BLaER1 treated with 17β-estradiol and CSF1 and Interleukin-3, amounts not matched to agents 10 nM and 100 nM (cell line): ENCODE data around the gene TCP10L.

ENCODE experiments used
- H3K27ac ChIP-seq, 11 experiments: shearing (Covaris generic); formaldehyde crosslinking; 2 replicates each; pipeline ENCODE4 v1.8.1; 2022
- H3K27me3 ChIP-seq, 11 experiments: shearing (Covaris generic); formaldehyde crosslinking; 2 replicates each; pipeline ENCODE4 v1.8.1; 2022
- H3K36me3 ChIP-seq, 11 experiments: shearing (Covaris generic); formaldehyde crosslinking; 2 replicates each; pipeline ENCODE4 v1.8.1; 2022
- H3K4me1 ChIP-seq, 10 experiments: shearing (Covaris generic); formaldehyde crosslinking; 2 replicates each; pipeline ENCODE4 v1.8.1; 2022
- H3K4me2 ChIP-seq, 11 experiments: shearing (Covaris generic); formaldehyde crosslinking; 2 replicates each; pipeline ENCODE4 v1.8.1; 2022
- H3K4me3 ChIP-seq, 10 experiments: shearing (Covaris generic); formaldehyde crosslinking; 2 replicates each; pipeline ENCODE4 v1.8.1; 2022
- H3K9ac ChIP-seq, 11 experiments: shearing (Covaris generic); formaldehyde crosslinking; 2 replicates each; pipeline ENCODE4 v1.8.1; 2022
- H3K9me3 ChIP-seq, 11 experiments: shearing (Covaris generic); formaldehyde crosslinking; replicated peaks in 1 of 11; 2 replicates each; pipeline ENCODE4 v1.8.1; 2022
- H4K20me1 ChIP-seq, 11 experiments: shearing (Covaris generic); formaldehyde crosslinking; 2 replicates each; pipeline ENCODE4 v1.8.1; 2022
- Cebpa-rat ChIP-seq, 11 experiments: shearing (Covaris generic); IDR thresholded peaks; 2 replicates each; pipeline ENCODE4 v1.8.1; 2022

TCP10L gene

DNA sequence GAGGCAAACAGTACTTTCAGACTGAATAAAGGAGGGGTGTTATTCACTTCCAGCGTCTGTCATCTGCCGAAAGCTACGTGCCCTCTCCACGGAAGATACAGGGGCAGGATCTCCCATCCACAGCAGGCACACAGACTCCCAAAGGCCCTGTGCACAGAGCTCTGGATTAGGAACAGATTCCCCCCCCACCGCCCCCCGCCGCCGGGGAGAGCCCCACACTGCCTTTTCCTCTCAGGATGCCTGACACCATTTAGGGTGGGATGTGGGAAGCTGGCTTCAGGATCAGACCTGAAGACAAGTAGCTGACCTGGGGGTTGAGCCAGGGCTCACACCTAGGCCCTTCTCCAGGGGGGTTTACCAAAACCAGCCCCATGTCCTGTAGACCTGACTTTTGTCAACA lies 8.4 kb upstream of the TCP10L start:
- Histone ChIP-seq H3K36me3 (peaks cover 5 to 25% (median 17%) of the 10 kb centered on the region in 11 experiments; a peak in 19 of 22 replicates), H3K4me3 (no peak overlapping the region), H3K9me3 (no peaks in the 10 kb centered on the region), H3K27me3 (no peaks in the 10 kb centered on the region), H3K4me2 (no peak overlapping the region), H3K27ac (no peak overlapping the region), H3K9ac (no peak overlapping the region), H3K4me1 (no peaks in the 10 kb centered on the region), H4K20me1 (no peaks in the 10 kb centered on the region; a peak in 1 of 22 replicates)
- TF ChIP-seq Cebpa-rat (IDR thresholded peaks at IDR 0.05), result no peak

DNA sequence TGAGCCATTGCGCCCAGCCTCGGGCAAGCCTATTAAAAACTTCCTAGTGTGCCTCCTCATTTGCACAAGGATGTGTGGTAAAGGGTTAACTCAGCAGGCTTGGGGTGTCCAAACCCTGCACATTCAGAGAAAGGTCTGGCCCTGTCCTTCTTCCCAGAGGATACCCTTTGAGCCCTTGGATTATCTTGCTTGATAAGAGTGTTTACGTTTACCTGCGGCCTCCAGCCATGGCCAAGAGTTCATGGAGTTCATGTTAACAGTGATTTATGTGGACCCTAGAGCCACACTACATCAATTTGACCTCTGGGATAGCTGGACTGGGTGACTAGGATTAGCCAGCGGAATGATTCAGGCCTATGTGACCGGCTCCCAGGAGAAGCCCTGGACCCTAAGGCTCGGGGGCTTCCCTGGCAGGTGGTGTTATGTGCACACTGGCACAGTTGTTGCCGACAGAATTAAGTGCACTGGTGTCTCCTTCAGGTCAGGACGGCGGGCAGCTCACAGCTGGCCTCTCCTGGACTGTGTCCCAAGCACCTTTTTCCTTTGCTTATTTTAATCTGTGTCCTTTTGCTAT lies 7.7 kb upstream of the TCP10L start:
- H3K4me2 ChIP-seq, result no peak overlapping the region
- no peaks in the 10 kb centered on the region for H3K27me3 ChIP-seq
- no peak overlapping the region for H3K9ac ChIP-seq
- no peak overlapping the region for H3K4me3 ChIP-seq
- TF ChIP-seq Cebpa-rat (IDR thresholded peaks at IDR 0.05), result no peak
- H3K27ac ChIP-seq, result no peak overlapping the region
- no peaks in the 10 kb centered on the region for H3K4me1 ChIP-seq
- no peaks in the 10 kb centered on the region; a peak in 1 of 22 replicates for H4K20me1 ChIP-seq
- peaks cover 5 to 18% (median 10%) of the 10 kb centered on the region in 11 experiments; a peak in 14 of 22 replicates for H3K36me3 ChIP-seq
- no peaks in the 10 kb centered on the region for H3K9me3 ChIP-seq

DNA sequence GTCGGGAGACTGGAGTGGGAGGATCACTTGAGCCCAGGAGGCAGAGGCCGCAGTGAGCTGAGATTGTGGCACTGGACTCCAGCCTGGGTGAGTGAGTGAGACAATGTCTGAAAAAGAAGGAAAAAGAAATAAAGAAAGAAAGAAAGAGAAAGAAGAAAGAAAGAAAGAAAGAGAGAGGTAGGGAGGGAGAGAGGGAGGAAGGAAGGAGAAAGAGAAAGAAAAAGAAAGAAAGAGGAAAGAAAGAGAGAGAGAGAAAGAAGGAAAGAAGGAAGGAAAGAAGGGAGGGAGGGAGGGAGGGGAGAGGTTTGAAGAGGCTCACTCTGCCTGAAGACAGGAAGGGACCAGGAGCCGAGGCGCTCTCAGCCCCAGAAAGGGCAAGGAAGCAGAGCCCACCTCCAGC lies 4.8 kb upstream of the TCP10L start:
- H3K27ac ChIP-seq, result no peak overlapping the region
- H3K4me2 ChIP-seq, result no peak overlapping the region
- no peaks in the 10 kb centered on the region; a peak in 1 of 22 replicates for H4K20me1 ChIP-seq
- no peaks in the 10 kb centered on the region for H3K27me3 ChIP-seq
- H3K9me3 ChIP-seq, result no peaks in the 10 kb centered on the region
- no peak overlapping the region for H3K9ac ChIP-seq
- no peak for TF ChIP-seq Cebpa-rat (IDR thresholded peaks at IDR 0.05)
- H3K4me3 ChIP-seq, result no peak overlapping the region
- H3K36me3 ChIP-seq, result peaks cover 0 to 7% (median 0%) of the 10 kb centered on the region in 11 experiments; a peak in 2 of 22 replicates
- H3K4me1 ChIP-seq, result no peaks in the 10 kb centered on the region

DNA sequence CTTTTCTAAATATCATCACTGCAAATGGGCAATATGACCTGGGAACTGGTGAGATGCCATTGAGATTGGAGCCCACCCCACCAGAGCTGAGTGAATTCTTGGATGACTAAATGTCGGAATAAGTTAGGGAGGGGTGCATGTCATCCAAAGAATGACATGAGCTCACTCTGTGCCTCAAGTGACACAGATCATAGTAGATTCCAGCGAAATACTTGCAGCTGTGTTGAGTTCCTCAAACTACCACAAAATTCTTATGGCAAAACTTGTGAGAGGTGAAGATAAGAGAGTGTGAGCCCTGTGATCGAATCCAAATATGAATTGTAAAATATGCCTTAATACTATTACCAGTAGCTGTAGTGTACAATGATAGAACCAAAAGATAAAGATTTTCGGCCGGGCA lies 2.3 kb upstream of the TCP10L start:
- Histone ChIP-seq H3K9ac (no peak overlapping the region), H3K36me3 (peaks cover 0 to 7% (median 0%) of the 10 kb centered on the region in 11 experiments; a peak in 2 of 22 replicates), H3K4me3 (no peak overlapping the region), H3K9me3 (no peaks in the 10 kb centered on the region), H3K4me1 (no peaks in the 10 kb centered on the region), H3K4me2 (no peak overlapping the region), H3K27ac (no peak overlapping the region), H4K20me1 (no peaks in the 10 kb centered on the region), H3K27me3 (no peaks in the 10 kb centered on the region)
- no peak for TF ChIP-seq Cebpa-rat (IDR thresholded peaks at IDR 0.05)

DNA sequence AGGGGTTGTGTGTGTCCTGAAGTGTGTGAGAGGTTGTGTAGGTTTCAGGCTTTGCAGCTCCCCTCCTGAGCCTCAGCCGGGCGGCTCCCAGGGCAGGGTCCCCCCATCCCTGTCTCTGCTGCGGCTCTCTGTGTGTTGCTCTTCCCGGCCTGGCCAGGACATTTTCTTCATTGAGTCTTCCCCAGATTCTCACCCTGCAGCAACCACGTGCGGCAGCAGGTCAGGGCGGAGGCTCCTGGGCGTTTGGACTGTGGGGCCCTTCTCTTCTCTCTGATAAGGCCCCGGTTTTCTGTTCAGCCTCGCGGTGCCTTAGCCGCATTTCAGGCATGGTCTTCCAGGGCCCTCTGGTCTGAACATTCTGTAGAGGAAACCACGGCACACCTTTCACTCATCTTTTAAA lies 1.8 kb upstream of the TCP10L start:
- H4K20me1 ChIP-seq, result no peaks in the 10 kb centered on the region
- H3K4me2 ChIP-seq, result no peak overlapping the region
- no peaks in the 10 kb centered on the region for H3K27me3 ChIP-seq
- H3K4me1 ChIP-seq, result no peaks in the 10 kb centered on the region
- H3K36me3 ChIP-seq, result peaks cover 0 to 7% (median 0%) of the 10 kb centered on the region in 11 experiments; a peak in 2 of 22 replicates
- TF ChIP-seq Cebpa-rat (IDR thresholded peaks at IDR 0.05), result no peak
- no peak overlapping the region for H3K9ac ChIP-seq
- no peak overlapping the region for H3K27ac ChIP-seq
- H3K9me3 ChIP-seq, result no peaks in the 10 kb centered on the region
- no peak overlapping the region for H3K4me3 ChIP-seq

DNA sequence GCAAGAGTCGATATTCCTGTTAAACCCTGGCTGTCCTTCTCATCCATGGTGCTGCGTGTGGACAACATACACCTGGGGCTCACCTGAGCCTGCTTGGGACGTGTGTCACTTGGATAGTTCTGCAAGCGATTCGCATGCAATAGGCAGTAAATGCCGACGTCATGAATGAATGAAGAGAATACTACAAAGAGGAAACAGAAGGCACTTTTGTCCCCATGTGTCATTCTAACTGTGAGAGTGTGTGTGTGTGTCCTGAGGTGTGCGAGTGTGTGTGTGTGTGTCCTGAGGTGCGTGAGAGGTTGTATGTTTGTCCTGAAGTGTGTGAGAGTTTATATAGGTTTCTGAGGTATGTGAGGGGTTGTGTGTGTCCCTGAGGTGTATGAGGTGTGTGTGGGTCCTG lies 647 bp upstream of the TCP10L start:
- no peak overlapping the region for H3K27ac ChIP-seq
- TF ChIP-seq Cebpa-rat (IDR thresholded peaks at IDR 0.05), result no peak
- H3K4me2 ChIP-seq, result no peak overlapping the region

DNA sequence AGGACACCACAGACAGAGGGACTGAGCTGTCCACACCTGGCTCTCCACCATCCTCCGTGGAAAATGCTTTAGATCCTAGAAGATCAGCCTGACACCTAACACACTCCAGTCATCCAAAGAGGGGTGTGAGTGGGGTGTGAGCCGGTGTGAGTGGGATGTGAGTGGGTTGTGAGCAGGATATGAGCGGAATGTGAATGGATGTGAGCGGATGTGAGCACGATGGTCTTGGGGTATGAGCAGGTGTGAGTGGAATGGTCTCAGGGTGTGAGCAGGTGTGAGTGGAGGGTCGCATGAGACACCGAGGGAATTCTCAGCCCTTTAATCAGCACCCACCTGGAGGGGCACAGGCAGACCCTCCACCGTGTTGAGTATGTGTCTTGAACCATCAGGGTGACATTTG lies 851 bp downstream of the TCP10L start:
- Histone ChIP-seq H3K4me3 (no peak overlapping the region), H3K36me3 (peaks cover 0 to 7% (median 0%) of the 10 kb centered on the region in 11 experiments; a peak in 2 of 22 replicates), H4K20me1 (no peaks in the 10 kb centered on the region; a peak in 1 of 22 replicates), H3K27me3 (no peaks in the 10 kb centered on the region), H3K4me2 (no peak overlapping the region), H3K4me1 (no peaks in the 10 kb centered on the region), H3K9ac (no peak overlapping the region), H3K9me3 (no peaks in the 10 kb centered on the region), H3K27ac (no peak overlapping the region)
- TF ChIP-seq Cebpa-rat (IDR thresholded peaks at IDR 0.05), result no peak

More for the DNA sequence above, 647 bp upstream of the TCP10L start:
- no peak overlapping the region for H3K4me3 ChIP-seq
- H3K36me3 ChIP-seq, result peaks cover 0 to 7% (median 0%) of the 10 kb centered on the region in 11 experiments; a peak in 2 of 22 replicates
- H3K27me3 ChIP-seq, result no peaks in the 10 kb centered on the region
- no peaks in the 10 kb centered on the region for H3K9me3 ChIP-seq
- H3K9ac ChIP-seq, result no peak overlapping the region
- no peaks in the 10 kb centered on the region; a peak in 1 of 22 replicates for H4K20me1 ChIP-seq
- H3K4me1 ChIP-seq, result no peaks in the 10 kb centered on the region

DNA sequence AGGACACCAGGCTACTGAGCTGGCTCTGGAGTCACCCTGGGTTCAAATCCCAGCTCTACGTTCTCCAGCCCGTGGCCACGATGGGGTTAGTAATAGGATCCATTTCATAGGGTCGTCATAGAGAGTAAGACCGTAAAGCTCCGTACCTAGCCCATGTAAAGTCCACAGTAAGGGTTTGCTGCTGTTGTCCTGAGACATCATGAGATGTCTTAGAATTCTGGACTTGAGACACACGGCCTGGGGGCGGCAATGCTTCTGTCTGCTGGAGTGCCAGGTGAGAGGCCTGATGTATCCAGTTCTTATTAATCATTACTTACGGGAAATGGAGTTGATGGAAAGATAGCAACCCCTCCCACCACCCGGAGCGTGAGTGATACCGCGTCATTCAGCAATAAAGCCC lies 3.6 kb downstream of the TCP10L start:
- Histone ChIP-seq H3K4me1 (no peaks in the 10 kb centered on the region), H3K27ac (no peak overlapping the region), H3K27me3 (no peaks in the 10 kb centered on the region), H3K9ac (no peak overlapping the region), H3K9me3 (no peaks in the 10 kb centered on the region), H4K20me1 (no peaks in the 10 kb centered on the region; a peak in 1 of 22 replicates), H3K36me3 (peaks cover 0 to 12% (median 3%) of the 10 kb centered on the region in 11 experiments; a peak in 7 of 22 replicates), H3K4me3 (no peak overlapping the region), H3K4me2 (no peak overlapping the region)
- no peak for TF ChIP-seq Cebpa-rat (IDR thresholded peaks at IDR 0.05)

DNA sequence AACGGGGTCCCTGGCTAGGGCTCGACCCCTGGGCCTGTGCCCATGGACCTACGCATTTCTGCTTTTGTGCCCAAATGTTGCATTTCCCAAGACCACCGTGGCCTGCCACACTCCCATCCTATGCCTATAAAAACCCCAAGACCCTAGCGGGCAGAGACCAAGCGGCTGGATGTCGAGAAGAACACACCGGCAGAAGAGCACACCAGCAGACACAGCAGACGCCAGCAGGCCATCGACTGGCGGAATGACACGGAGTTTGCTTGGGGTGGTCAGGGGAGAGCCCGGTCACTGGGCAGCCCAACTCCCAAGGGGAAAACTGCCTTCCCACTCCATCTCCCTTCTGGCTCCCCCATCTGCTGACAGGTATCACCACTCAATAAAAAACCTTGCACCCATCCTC lies 4.4 kb downstream of the TCP10L start:
- no peak for TF ChIP-seq Cebpa-rat (IDR thresholded peaks at IDR 0.05)
- Histone ChIP-seq H3K9ac (no peak overlapping the region), H3K4me1 (no peaks in the 10 kb centered on the region), H3K27ac (no peak overlapping the region), H3K36me3 (peaks cover 0 to 12% (median 0%) of the 10 kb centered on the region in 11 experiments; a peak in 7 of 22 replicates), H4K20me1 (no peaks in the 10 kb centered on the region; a peak in 1 of 22 replicates), H3K4me3 (no peak overlapping the region), H3K4me2 (no peak overlapping the region), H3K9me3 (no peaks in the 10 kb centered on the region), H3K27me3 (no peaks in the 10 kb centered on the region)

DNA sequence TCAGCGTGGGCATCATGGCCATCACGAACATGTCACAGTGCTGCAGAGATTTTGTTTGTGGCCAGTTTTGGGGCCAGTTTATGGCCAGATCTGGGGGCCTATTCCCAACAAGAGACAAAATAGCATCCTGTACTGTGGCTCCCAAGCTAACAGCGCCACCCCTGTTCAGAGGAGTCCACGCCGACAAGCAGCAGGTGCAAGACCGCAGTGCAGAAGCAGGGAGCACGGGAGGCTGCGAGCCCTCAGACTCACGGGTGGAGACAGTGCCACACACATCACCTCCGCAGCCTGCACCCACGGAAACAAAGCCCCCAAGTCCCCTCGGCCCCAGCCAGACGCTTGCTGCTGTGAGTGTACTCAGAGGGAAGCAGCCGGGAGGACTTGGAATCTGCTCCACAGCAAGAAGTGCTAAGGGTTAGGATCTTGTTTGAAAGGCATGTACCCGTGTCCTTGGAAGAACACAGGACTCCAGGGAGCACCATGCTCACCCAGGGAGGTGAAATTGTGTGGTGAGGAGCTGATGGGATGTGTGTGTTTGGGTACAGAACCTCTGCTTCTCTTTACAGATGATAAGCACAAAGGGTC lies 7.1 kb downstream of the TCP10L start:
- Histone ChIP-seq H3K4me2 (no peak overlapping the region), H3K4me1 (no peaks in the 10 kb centered on the region), H3K4me3 (no peak overlapping the region), H3K9me3 (no peaks in the 10 kb centered on the region), H4K20me1 (no peaks in the 10 kb centered on the region; a peak in 1 of 22 replicates), H3K27me3 (no peaks in the 10 kb centered on the region), H3K9ac (no peak overlapping the region), H3K27ac (no peak overlapping the region), H3K36me3 (peaks cover 0 to 12% (median 0%) of the 10 kb centered on the region in 11 experiments; a peak in 7 of 22 replicates)
- TF ChIP-seq Cebpa-rat (IDR thresholded peaks at IDR 0.05), result no peak
